Measurements from ENCODE around the gene EZH2. TPM values are rescaled to one million over a fixed set of nuclear protein-coding genes. Genes with fewer than 3 reads are reported as not detected.

The EZH2 gene
- total and polyA plus RNA-seq, 2 experiments from 2014 or later = 10.7 to 11.7 TPM

DNA sequence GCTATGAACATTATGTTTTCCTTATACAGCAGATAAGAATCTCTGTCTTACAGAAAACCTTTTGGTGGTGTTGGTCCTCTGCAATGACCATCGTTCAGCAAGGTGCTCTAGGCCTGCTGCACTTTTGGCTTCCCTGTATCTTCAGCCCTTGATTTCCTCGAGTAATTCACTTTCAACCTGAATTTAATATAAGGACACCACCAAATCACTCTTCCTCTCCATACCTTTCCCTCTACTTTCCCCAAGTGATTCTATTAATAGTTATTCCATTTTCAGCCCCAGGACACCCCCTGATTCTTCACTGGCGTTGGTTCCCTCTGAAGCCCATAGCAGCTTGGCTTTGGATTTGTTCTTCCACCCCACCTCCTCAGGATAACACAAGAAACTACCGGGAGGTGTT, 72.2 kb downstream of the EZH2 start:
- TF ChIP-seq EZH2phosphoT487 (IDR thresholded peaks at IDR 0.05; ENCODE audit: low read depth, severe bottlenecking, unreplicated experiment) (no peak), EZH2 (IDR thresholded peaks at IDR 0.05; ENCODE audit: borderline replicate concordance) (no peak)
- TF ChIP-seq, protein P1, sequence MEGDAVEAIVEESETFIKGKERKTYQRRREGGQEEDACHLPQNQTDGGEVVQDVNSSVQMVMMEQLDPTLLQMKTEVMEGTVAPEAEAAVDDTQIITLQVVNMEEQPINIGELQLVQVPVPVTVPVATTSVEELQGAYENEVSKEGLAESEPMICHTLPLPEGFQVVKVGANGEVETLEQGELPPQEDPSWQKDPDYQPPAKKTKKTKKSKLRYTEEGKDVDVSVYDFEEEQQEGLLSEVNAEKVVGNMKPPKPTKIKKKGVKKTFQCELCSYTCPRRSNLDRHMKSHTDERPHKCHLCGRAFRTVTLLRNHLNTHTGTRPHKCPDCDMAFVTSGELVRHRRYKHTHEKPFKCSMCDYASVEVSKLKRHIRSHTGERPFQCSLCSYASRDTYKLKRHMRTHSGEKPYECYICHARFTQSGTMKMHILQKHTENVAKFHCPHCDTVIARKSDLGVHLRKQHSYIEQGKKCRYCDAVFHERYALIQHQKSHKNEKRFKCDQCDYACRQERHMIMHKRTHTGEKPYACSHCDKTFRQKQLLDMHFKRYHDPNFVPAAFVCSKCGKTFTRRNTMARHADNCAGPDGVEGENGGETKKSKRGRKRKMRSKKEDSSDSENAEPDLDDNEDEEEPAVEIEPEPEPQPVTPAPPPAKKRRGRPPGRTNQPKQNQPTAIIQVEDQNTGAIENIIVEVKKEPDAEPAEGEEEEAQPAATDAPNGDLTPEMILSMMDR (IDR thresholded peaks at IDR 0.05; ENCODE audit: poor library complexity) = no peak
- DNase-seq (ENCODE audit: low spot score) = no peak

GRCh38 chr7:148809856-148810255, 74.2 kb downstream of the EZH2 start:
- Histone ChIP-seq H3K36me3 (replicated peaks; ENCODE audit: insufficient read depth, low read depth) (no peaks in the 10 kb centered on the region), H3K4me2 (no peak overlapping the region), H3K79me2 (no peaks in the 10 kb centered on the region), H3K9me3 (ENCODE audit: low read depth) (no peaks in the 10 kb centered on the region), H3K27ac (no peak overlapping the region), H2AFZ (no peak overlapping the region), H4K20me1 (ENCODE audit: insufficient read depth, poor library complexity, severe bottlenecking) (no peaks in the 10 kb centered on the region), H3K27me3 (no peaks in the 10 kb centered on the region), H3K4me3 (no peak overlapping the region), H3K4me1 (ENCODE audit: insufficient read depth) (no peaks in the 10 kb centered on the region), H3K9me2 (replicated peaks; ENCODE audit: insufficient read depth) (no peaks in the 10 kb centered on the region)
- no peak for DNase-seq (ENCODE audit: low spot score)
- TF ChIP-seq EZH2phosphoT487 (IDR thresholded peaks at IDR 0.05; ENCODE audit: low read depth, severe bottlenecking, unreplicated experiment) (no peak), EZH2 (IDR thresholded peaks at IDR 0.05; ENCODE audit: borderline replicate concordance) (no peak)
- 65% methylated on average over 4 of the region's 4 CpGs for WGBS (ENCODE audit: low lambda C conversion rate, missing lambda C conversion rate)

More for the DNA sequence above, 72.2 kb downstream of the EZH2 start:
- Histone ChIP-seq H3K9me3 (ENCODE audit: low read depth) (no peaks in the 10 kb centered on the region), H3K4me2 (no peak overlapping the region), H3K36me3 (replicated peaks; ENCODE audit: insufficient read depth, low read depth) (no peaks in the 10 kb centered on the region), H3K27me3 (no peaks in the 10 kb centered on the region), H2AFZ (no peak overlapping the region), H3K79me2 (no peaks in the 10 kb centered on the region), H3K9me2 (replicated peaks; ENCODE audit: insufficient read depth) (no peaks in the 10 kb centered on the region), H3K4me3 (no peak overlapping the region), H4K20me1 (ENCODE audit: insufficient read depth, poor library complexity, severe bottlenecking) (no peaks in the 10 kb centered on the region), H3K27ac (no peak overlapping the region), H3K4me1 (ENCODE audit: insufficient read depth) (no peaks in the 10 kb centered on the region)
- 86% methylated on average over 4 of the region's 4 CpGs for WGBS (ENCODE audit: low lambda C conversion rate, missing lambda C conversion rate)

DNA sequence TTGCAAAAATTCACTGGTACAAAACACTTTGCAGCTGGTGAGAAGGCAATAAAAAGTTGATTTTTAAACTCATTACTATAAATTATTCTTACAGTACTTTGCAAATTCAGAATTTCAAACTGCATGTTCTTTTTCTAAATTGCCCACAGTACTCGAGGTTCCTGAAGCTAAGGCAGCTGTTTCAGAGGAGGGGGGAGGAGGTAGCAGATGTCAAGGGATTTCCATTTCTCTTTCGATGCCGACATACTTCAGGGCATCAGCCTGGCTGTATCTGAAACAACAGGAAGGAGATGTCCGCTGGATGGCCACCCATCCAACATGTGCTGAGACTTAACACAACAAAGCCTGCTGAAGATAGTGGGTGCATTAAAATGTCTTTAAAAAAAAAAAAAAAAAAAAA, 76.7 kb downstream of the EZH2 start:
- H3K79me2 ChIP-seq = no peaks in the 10 kb centered on the region
- WGBS (ENCODE audit: low lambda C conversion rate, missing lambda C conversion rate) = 86% methylated on average over 4 of the region's 4 CpGs
- no peaks in the 10 kb centered on the region for H3K4me1 ChIP-seq (ENCODE audit: insufficient read depth)
- no peak overlapping the region for H3K27ac ChIP-seq
- H3K4me2 ChIP-seq = no peak overlapping the region
- no peak overlapping the region for H3K4me3 ChIP-seq
- H3K27me3 ChIP-seq = no peaks in the 10 kb centered on the region
- H3K9me3 ChIP-seq (ENCODE audit: low read depth) = no peaks in the 10 kb centered on the region
- DNase-seq (ENCODE audit: low spot score) = no peak
- H4K20me1 ChIP-seq (ENCODE audit: insufficient read depth, poor library complexity, severe bottlenecking) = no peaks in the 10 kb centered on the region
- H3K36me3 ChIP-seq (replicated peaks; ENCODE audit: insufficient read depth, low read depth) = no peaks in the 10 kb centered on the region
- no peak for TF ChIP-seq EZH2 (IDR thresholded peaks at IDR 0.05; ENCODE audit: borderline replicate concordance)
- no peak for TF ChIP-seq EZH2phosphoT487 (IDR thresholded peaks at IDR 0.05; ENCODE audit: low read depth, severe bottlenecking, unreplicated experiment)
- TF ChIP-seq, protein P1 (IDR thresholded peaks at IDR 0.05; ENCODE audit: poor library complexity) = no peak
- no peak overlapping the region for H2AFZ ChIP-seq
- no peaks in the 10 kb centered on the region for H3K9me2 ChIP-seq (replicated peaks; ENCODE audit: insufficient read depth)

DNA sequence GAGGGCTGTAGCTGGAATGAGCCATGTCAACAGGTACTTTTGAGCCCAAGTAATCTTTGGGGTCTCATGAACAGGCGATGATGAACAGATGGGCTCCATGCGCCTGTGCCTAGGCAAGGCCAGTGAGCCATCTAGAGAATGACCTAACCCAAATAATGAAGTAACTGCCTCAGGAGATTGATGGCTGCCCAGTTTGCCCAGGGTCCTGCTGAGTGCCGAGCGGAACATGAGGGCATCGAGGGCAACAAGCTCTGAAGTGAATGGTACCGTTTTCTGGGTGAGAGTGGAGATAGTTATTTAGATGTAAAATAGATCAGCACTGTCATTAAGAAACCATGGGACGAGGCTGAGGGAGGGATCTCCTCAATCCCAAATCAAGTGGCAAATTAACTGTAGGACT, 77.9 kb downstream of the EZH2 start:
- Histone ChIP-seq H3K9me3 (ENCODE audit: low read depth) (no peaks in the 10 kb centered on the region), H3K4me1 (ENCODE audit: insufficient read depth) (no peaks in the 10 kb centered on the region), H3K4me3 (no peak overlapping the region), H3K36me3 (replicated peaks; ENCODE audit: insufficient read depth, low read depth) (no peaks in the 10 kb centered on the region), H3K9me2 (replicated peaks; ENCODE audit: insufficient read depth) (no peaks in the 10 kb centered on the region), H3K79me2 (no peaks in the 10 kb centered on the region), H3K4me2 (no peak overlapping the region), H3K27me3 (no peaks in the 10 kb centered on the region), H2AFZ (no peak overlapping the region), H4K20me1 (ENCODE audit: insufficient read depth, poor library complexity, severe bottlenecking) (no peaks in the 10 kb centered on the region), H3K27ac (no peak overlapping the region)
- 91% methylated on average over 7 of the region's 7 CpGs for WGBS (ENCODE audit: low lambda C conversion rate, missing lambda C conversion rate)
- TF ChIP-seq EZH2phosphoT487 (IDR thresholded peaks at IDR 0.05; ENCODE audit: low read depth, severe bottlenecking, unreplicated experiment) = no peak
- TF ChIP-seq, protein P1 (IDR thresholded peaks at IDR 0.05; ENCODE audit: poor library complexity) = no peak
- DNase-seq (ENCODE audit: low spot score) = no peak

All from hepatocyte (in vitro differentiated cells).